Heart left ventricle (tissue), 13 donors: Measurements from ENCODE around the gene GPHB5.

Source experiments
- POLR2A ChIP-seq, 2 donors: fragments of 450-650 bp; IDR thresholded peaks; one replicate each; pipeline ENCODE4 v1.6.1; 2017; ENCODE audit warnings: antibody characterized with exemption in 2 of 2, mild to moderate bottlenecking in 2 of 2, moderate library complexity in 2 of 2
- TF ChIP-seq, protein P1 (sequence below), 12 donors: fragments of 200-600 bp; sonication (generic) in 4 of 12; IDR thresholded peaks; one replicate each; pipeline versions ENCODE4 v1.5.0 to v1.8.0; 2018 to 2022; ENCODE audit warnings: antibody characterized with exemption in 12 of 12, mild to moderate bottlenecking in 5 of 12
- donor health status: ischemic (EF 13 %, LVEDD 7.1; RV severe dilation, severe dysfunction).
- donor health status: DM: no; HTN: yes; CAD: no.
- donor health status: DM: no; HTN: no; CAD: no.
- donor health status: ischemic (EF 25% LVEDD 6.9; RV normal size, moderate dysfunction).
- donor health status: ischemic (EF 25% LVEDD 5.7; RV mildly dilated, moderate dysfunction).
- donor health status: ischemic (EF 35%, LVEDD 5.7; RV mildly dilated, moderate dysfunction).
- donor health status: nonischemic (EF 11% LVEDD 7.7; RV severe dilation, severe dysfunction).
- donor health status: DM: yes; HTN: yes; CAD: no.
- donor health status: PGD.
- donor health status: ischemic (EF 29% LVEDD 5.4; RV normal size, mild dysfunction).
- donor health status: nonischemic (EF 23%, LVEDD 6.1; RV moderate dilation, normal function).

DNA sequence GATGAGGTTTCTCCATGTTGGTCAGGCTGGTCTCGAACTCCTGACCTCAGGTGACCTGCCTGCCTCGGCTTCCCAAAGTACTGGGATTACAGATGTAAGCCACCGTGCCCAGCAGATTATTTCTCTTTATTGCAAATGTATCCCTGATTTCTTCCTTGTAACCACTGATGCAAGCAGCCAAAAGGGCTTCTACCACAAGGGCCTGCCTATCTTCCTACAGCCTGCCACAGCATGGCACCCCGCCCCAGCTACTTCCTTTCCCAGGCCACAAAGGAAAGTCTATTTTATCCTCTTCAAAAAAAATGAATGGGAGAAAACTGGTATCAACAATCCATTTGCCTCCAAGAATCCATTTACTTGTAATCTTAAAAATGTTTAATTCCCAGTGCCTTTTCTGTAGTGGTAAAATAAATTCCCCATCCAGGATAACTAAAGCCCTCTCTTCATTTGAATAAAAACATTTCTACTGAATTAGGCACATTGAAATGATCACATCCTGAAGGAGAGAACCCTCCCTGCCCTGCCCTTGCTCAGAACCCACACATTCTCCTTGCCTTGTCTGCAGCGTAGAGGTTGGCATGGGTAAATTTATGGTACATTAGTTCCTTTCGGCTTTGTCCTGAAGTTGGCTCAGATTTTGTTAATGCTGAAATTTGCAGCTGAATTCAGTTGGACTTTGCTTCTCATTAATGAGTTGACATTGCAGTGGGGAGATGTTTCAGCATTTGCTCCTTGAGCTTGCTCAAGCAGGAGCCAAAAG is 19.2 kb downstream of the GPHB5 start:
- TF ChIP-seq, protein P1, sequence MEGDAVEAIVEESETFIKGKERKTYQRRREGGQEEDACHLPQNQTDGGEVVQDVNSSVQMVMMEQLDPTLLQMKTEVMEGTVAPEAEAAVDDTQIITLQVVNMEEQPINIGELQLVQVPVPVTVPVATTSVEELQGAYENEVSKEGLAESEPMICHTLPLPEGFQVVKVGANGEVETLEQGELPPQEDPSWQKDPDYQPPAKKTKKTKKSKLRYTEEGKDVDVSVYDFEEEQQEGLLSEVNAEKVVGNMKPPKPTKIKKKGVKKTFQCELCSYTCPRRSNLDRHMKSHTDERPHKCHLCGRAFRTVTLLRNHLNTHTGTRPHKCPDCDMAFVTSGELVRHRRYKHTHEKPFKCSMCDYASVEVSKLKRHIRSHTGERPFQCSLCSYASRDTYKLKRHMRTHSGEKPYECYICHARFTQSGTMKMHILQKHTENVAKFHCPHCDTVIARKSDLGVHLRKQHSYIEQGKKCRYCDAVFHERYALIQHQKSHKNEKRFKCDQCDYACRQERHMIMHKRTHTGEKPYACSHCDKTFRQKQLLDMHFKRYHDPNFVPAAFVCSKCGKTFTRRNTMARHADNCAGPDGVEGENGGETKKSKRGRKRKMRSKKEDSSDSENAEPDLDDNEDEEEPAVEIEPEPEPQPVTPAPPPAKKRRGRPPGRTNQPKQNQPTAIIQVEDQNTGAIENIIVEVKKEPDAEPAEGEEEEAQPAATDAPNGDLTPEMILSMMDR (IDR thresholded peaks at IDR 0.05) = no peak
- TF ChIP-seq POLR2A (IDR thresholded peaks at IDR 0.05) = no peak
